ENCODE data around the gene TBX2.

GRCh38 chr17:61443475-61443882, 43.8 kb downstream of the TBX2 start:
- TF ChIP-seq CTCF (IDR thresholded peaks at IDR 0.05) (no peak), POLR2AphosphoS5 (IDR thresholded peaks at IDR 0.05; ENCODE audit: insufficient read depth in 1 of 2, low read depth in 1 of 2) (no peak), POLR2A (IDR thresholded peaks at IDR 0.05) (no peak)
